Natural killer cell (primary cell): ENCODE measurements around the gene CLDN25. TPM values are rescaled to one million over a fixed set of nuclear protein-coding genes. Genes with fewer than 3 reads are reported as not detected.

Source experiments
- total RNA-seq, 4 donors: library from RNA; stranded (reverse); fragments of 120-200 nt in 1 of 4; gene quantifications; one replicate each; pipeline versions ENCODE4 v1.2.3 to v1.2.4, GENCODE V29; 2013 to 2022

The CLDN25 gene
- total RNA-seq, 3 donors from 2014 or later (not counting 1 experiment from before 2014, with no cell fraction given) = not detected

Other genes starting within 250 kb of the CLDN25 start
- gene TMPRSS5, start 73.5 kb upstream of the CLDN25 start, total RNA-seq = 1 to 10 TPM in 2 of 3 donors, under 1 TPM in 1; 0.60 to 2.2 (median 1.1) TPM
- gene ZW10, start 6.1 kb upstream of the CLDN25 start, total RNA-seq = 1 to 10 TPM; 5.8 to 9.6 (median 6.6) TPM
- 100 to 1,000 TPM; 118 to 160 (median 132) TPM for gene USP28, start 95.8 kb downstream of the CLDN25 start, total RNA-seq
- gene HTR3B, start 125.0 kb downstream of the CLDN25 start, total RNA-seq = not detected
- not detected for gene HTR3A, start 195.3 kb downstream of the CLDN25 start, total RNA-seq